HG02943 (cell line): ENCODE measurements around the gene UBP1.
"Not testable (repeated sequence)": the region's sequence is repeated elsewhere in the genome, so short reads cannot be mapped to it uniquely, and the experiment has no call there.

Source experiments
- ATAC-seq: cut with Tn5 transposase; IDR thresholded peaks from one replicate; pipeline ENCODE4 v1.9.1; 2021; ENCODE audit warnings: mild to moderate bottlenecking, low read depth, moderate library complexity; ENCODE audit not compliant: unreplicated experiment

The UBP1 gene

GRCh38 chr3:33440328-33441224, at the start of gene UBP1:
Gene UBP1, minus strand, starts transcription at chr3:33440405. Its CDS starts 557 bp downstream, at chr3:33439848.
- ATAC-seq: peak; percentile 85

GRCh38 chr3:33488683-33489082, 48.5 kb upstream of the UBP1 start:
- no peak for ATAC-seq

- ATAC-seq: no peak
Measured at GRCh38 chr3:33488246-33488645, 48.0 kb upstream of the UBP1 start.

- no peak for ATAC-seq
Measured at GRCh38 chr3:33482111-33482521, 41.9 kb upstream of the UBP1 start.

- ATAC-seq: no peak
Measured at GRCh38 chr3:33474896-33475295, 34.7 kb upstream of the UBP1 start.

GRCh38 chr3:33473813-33474212, 33.6 kb upstream of the UBP1 start:
- no peak for ATAC-seq

- ATAC-seq: no peak
Measured at GRCh38 chr3:33467786-33468185, 27.6 kb upstream of the UBP1 start.

GRCh38 chr3:33461097-33461496, 20.9 kb upstream of the UBP1 start:
- no peak for ATAC-seq

GRCh38 chr3:33459577-33459976, 19.4 kb upstream of the UBP1 start:
- not testable (repeated sequence) for ATAC-seq

- no peak for ATAC-seq
Measured at GRCh38 chr3:33458446-33458845, 18.2 kb upstream of the UBP1 start.

- no peak for ATAC-seq
Measured at GRCh38 chr3:33456756-33457155, 16.6 kb upstream of the UBP1 start.

- ATAC-seq: no peak
Measured at GRCh38 chr3:33453331-33453761, 13.1 kb upstream of the UBP1 start.

- not testable (repeated sequence) for ATAC-seq
Measured at GRCh38 chr3:33451994-33452393, 11.8 kb upstream of the UBP1 start.

GRCh38 chr3:33447958-33448357, 7.8 kb upstream of the UBP1 start:
- ATAC-seq: no peak

- ATAC-seq: not testable (repeated sequence)
Measured at GRCh38 chr3:33447256-33447625, 7.0 kb upstream of the UBP1 start.

- no peak for ATAC-seq
Measured at GRCh38 chr3:33442190-33442589, 2.0 kb upstream of the UBP1 start.

- peak; percentile 2 for ATAC-seq
Measured at GRCh38 chr3:33441225-33441976, 1.2 kb upstream of the UBP1 start.

- ATAC-seq: peak; percentile 21
Measured at GRCh38 chr3:33439546-33440327, 468 bp downstream of the UBP1 start.

GRCh38 chr3:33438881-33439545, 1.2 kb downstream of the UBP1 start:
- no peak for ATAC-seq

GRCh38 chr3:33438284-33438668, 1.9 kb downstream of the UBP1 start:
- ATAC-seq: no peak
